Vagina (tissue), 2 donors: Measurements from ENCODE around the gene NRXN3. TPM values are rescaled to one million over a fixed set of nuclear protein-coding genes. Genes with fewer than 3 reads are reported as not detected.

Experiments
- DNase-seq, 2 donors: peaks; one replicate each; pipeline ENCODE4 v3.0.0-alpha.2; 2017; ENCODE audit errors: extremely low spot score in 2 of 2
- H3K27ac ChIP-seq: fragments of 200-600 bp; sonication (generic); one replicate; pipeline ENCODE4 v1.5.1; 2019
- H3K27me3 ChIP-seq: fragments of 200-600 bp; sonication (generic); one replicate; pipeline ENCODE4 v1.5.1; 2019
- H3K36me3 ChIP-seq, 2 donors: fragments of 200-600 bp; sonication (generic); one replicate each; pipeline ENCODE4 v1.5.1; 2017 to 2019
- H3K4me1 ChIP-seq: fragments of 200-600 bp; sonication (generic); one replicate; pipeline ENCODE4 v1.5.1; 2019
- H3K4me3 ChIP-seq, 2 donors: fragments of 200-600 bp; sonication (generic); 1 replicate in 1 of 2; 2 replicates in 1 of 2; pipeline ENCODE4 v1.5.1; 2016 to 2019
- H3K9me3 ChIP-seq: fragments of 200-600 bp; sonication (generic); one replicate; pipeline ENCODE4 v1.5.1; 2019
- CTCF ChIP-seq, 3 experiments: fragments of 450-650 bp in 2 of 3; fragments of 200-600 bp in 1 of 3; sonication (generic) in 1 of 3; IDR thresholded peaks; one replicate each; pipeline ENCODE4 v1.5.1; 2017 to 2019; ENCODE audit warnings: antibody characterized with exemption in 3 of 3, mild to moderate bottlenecking in 2 of 3, moderate library complexity in 2 of 3
- POLR2A ChIP-seq, 2 donors: fragments of 450-650 bp; IDR thresholded peaks; one replicate each; pipeline ENCODE4 v1.6.1; 2017; ENCODE audit warnings: antibody characterized with exemption in 2 of 2, mild to moderate bottlenecking in 2 of 2, moderate library complexity in 2 of 2
- POLR2AphosphoS5 ChIP-seq, 2 donors: sonication (generic); formaldehyde crosslinking; IDR thresholded peaks; one replicate each; pipeline ENCODE4 v1.9.0; 2017; ENCODE audit warnings: antibody characterized with exemption in 2 of 2, mild to moderate bottlenecking in 2 of 2, low read depth in 1 of 2; ENCODE audit not compliant: insufficient read depth in 1 of 2
- intact Hi-C: fragments of 100-400 bp; cut with DNase I; formaldehyde crosslinking; loops from one replicate; pipeline ENCODE4 v1.15.1; 2023
- total RNA-seq: library from RNA; depleted of rRNA; stranded (reverse); fragments of >200 nt; gene quantifications from one replicate; pipeline ENCODE4 v1.2.3, GENCODE V29; 2016

The NRXN3 gene
- total RNA-seq, 1 donor from 2014 or later: 4.7 TPM

GRCh38 chr14:78700236-78700635 is 530.1 kb downstream of the NRXN3 start:
- intact Hi-C loops: no loop called here
- DNase-seq: no peak
- TF ChIP-seq POLR2AphosphoS5 (IDR thresholded peaks at IDR 0.05; ENCODE audit: insufficient read depth in 1 of 2, low read depth in 1 of 2) (no peak), POLR2A (IDR thresholded peaks at IDR 0.05) (no peak), CTCF (IDR thresholded peaks at IDR 0.05) (no peak)
- H3K9me3 ChIP-seq: no peaks in the 10 kb centered on the region
- no peaks in the 10 kb centered on the region for H3K4me1 ChIP-seq
- no peak overlapping the region for H3K27ac ChIP-seq
- no peaks in the 10 kb centered on the region for H3K27me3 ChIP-seq
- no peak overlapping the region for H3K4me3 ChIP-seq
- H3K36me3 ChIP-seq: no peaks in the 10 kb centered on the region

GRCh38 chr14:78701246-78701645 is 531.1 kb downstream of the NRXN3 start:
- Histone ChIP-seq H3K27me3 (no peaks in the 10 kb centered on the region), H3K4me1 (no peaks in the 10 kb centered on the region), H3K4me3 (no peak overlapping the region), H3K27ac (no peak overlapping the region), H3K9me3 (no peaks in the 10 kb centered on the region), H3K36me3 (no peaks in the 10 kb centered on the region)
- DNase-seq: no peak
- TF ChIP-seq CTCF (IDR thresholded peaks at IDR 0.05) (no peak), POLR2A (IDR thresholded peaks at IDR 0.05) (no peak), POLR2AphosphoS5 (IDR thresholded peaks at IDR 0.05; ENCODE audit: insufficient read depth in 1 of 2, low read depth in 1 of 2) (no peak)
- intact Hi-C loops: no loop called here

DNA sequence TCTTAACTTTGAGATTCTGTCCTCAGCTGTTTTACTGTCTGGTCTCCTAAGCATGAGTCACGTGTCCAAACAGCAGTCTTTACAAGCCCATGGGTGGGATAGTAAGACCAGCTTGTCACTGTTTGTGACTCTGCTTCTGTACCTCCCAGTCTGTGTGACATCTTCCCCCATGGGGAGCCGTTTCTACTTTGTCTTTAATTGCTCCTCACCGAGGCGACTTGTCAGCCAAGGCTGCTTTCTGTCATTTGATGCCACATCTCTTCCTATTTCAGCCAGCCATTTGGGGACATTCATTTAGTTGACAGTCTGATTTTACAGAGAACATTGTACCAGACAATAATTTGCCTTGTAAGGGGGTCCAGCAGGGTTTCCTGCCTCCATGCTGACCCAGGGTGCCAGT is 534.8 kb downstream of the NRXN3 start:
- Histone ChIP-seq H3K36me3 (no peaks in the 10 kb centered on the region), H3K27ac (no peak overlapping the region), H3K27me3 (no peaks in the 10 kb centered on the region), H3K4me1 (no peaks in the 10 kb centered on the region), H3K9me3 (no peaks in the 10 kb centered on the region), H3K4me3 (no peak overlapping the region)
- DNase-seq: no peak
- intact Hi-C loops: no loop called here
- no peak for TF ChIP-seq POLR2A (IDR thresholded peaks at IDR 0.05)
- no peak for TF ChIP-seq CTCF (IDR thresholded peaks at IDR 0.05)
- TF ChIP-seq POLR2AphosphoS5 (IDR thresholded peaks at IDR 0.05; ENCODE audit: insufficient read depth in 1 of 2, low read depth in 1 of 2): no peak

- no peaks in the 10 kb centered on the region for H3K9me3 ChIP-seq
- TF ChIP-seq POLR2AphosphoS5 (IDR thresholded peaks at IDR 0.05; ENCODE audit: insufficient read depth in 1 of 2, low read depth in 1 of 2) (no peak), CTCF (IDR thresholded peaks at IDR 0.05) (no peak), POLR2A (IDR thresholded peaks at IDR 0.05) (no peak)
- DNase-seq: no peak
- no peak overlapping the region for H3K27ac ChIP-seq
- no peaks in the 10 kb centered on the region for H3K4me1 ChIP-seq
- no peaks in the 10 kb centered on the region for H3K27me3 ChIP-seq
- intact Hi-C loops: no loop called here
- no peaks in the 10 kb centered on the region for H3K36me3 ChIP-seq
- H3K4me3 ChIP-seq: no peak overlapping the region
Measured at GRCh38 chr14:78705989-78706388, 535.8 kb downstream of the NRXN3 start.

DNA sequence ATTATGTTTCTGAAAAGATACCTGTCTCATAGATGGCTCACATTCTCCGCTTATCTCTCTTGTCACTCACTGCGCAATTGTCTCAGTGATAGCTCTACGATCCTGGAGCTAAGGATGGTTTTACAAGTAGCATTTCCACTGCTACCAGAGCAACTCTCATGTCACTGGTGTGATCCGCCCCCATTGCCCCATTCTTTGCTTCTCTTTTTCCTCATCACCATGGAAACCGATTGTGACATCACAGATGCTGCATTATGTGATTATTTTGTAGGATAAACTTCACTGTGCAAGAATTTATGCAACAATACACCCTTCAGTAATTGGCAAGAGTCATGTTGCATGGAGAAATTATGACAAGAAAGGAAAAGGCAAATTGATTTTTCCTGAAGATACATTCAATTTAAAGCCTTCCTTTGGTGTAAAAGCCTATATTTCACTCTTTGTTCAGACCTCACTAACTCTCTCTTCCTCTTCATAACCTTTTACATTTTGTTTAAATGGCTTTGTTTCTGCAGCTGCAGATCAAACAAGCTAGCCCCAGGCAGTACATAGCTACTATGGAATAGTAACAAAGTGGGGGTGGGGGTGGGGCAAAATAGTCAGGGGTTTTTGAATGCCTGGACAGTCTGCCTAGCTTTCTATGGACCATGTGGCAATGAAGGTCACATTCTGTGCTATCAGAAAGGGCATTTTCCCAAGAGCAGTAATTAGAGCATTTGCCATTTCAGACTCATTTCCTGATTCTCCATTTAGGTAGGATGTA is 539.8 kb downstream of the NRXN3 start:
- intact Hi-C loops: no loop called here
- Histone ChIP-seq H3K27me3 (no peaks in the 10 kb centered on the region), H3K27ac (no peak overlapping the region), H3K9me3 (no peaks in the 10 kb centered on the region), H3K4me1 (no peaks in the 10 kb centered on the region), H3K4me3 (no peak overlapping the region), H3K36me3 (no peaks in the 10 kb centered on the region)
- TF ChIP-seq POLR2A (IDR thresholded peaks at IDR 0.05) (no peak), POLR2AphosphoS5 (IDR thresholded peaks at IDR 0.05; ENCODE audit: insufficient read depth in 1 of 2, low read depth in 1 of 2) (no peak), CTCF (IDR thresholded peaks at IDR 0.05) (no peak)
- DNase-seq: no peak
